NCI-H446 (cell line): Measurements from ENCODE around the gene CCDC102A.
"Not testable (repeated sequence)": the region's sequence is repeated elsewhere in the genome, so short reads cannot be mapped to it uniquely, and the experiment has no call there.

Experiments used
- DNase-seq, 2 experiments: peaks; one replicate each; lab custom pipeline; 2025; lab: John Stamatoyannopoulos, UW

Gene CCDC102A

GRCh38 chr16:57500578-57501111 lies 35.7 kb downstream of the CCDC102A start:
- no peak for DNase-seq

DNA sequence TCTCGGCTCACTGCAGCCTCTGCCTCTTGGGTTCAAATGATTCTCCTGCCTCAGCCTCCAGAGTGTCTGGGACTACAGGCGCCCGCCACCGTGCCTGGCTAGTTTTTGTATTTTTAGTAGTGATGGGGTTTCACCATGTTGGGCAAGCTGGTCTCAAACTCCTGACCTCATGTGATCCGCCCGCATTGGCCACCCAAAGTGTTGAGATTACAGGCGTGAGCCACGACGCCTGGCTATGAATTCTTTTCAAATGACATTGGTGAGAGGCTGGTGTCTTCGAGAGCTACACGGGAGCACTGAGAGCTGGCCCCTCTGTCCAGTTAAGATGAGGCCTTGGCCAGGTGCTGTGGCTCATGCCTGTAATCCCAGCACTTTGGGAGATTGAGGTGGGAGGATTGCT lies 36.4 kb downstream of the CCDC102A start:
- DNase-seq: not testable (repeated sequence)

DNA sequence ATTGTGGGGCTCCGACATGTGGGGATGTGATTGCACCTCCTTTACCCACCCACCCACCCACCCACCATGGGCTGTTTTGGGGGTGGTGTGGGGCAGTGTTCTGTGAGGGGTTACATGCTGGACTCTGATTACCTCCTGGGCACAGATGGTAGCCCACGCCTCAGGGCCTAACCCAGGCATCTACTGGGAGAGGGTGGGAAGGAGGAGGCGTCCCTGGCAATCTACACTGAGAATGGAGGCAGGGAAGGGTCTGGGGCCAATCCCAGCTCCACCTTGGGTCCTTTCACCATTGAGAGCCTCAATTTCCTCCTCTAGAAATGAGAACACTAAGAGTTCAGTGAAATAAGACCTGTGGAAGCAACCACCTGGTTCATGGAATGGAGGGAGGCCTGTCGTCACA lies 38.3 kb downstream of the CCDC102A start:
- no peak for DNase-seq

- no peak for DNase-seq
Measured at GRCh38 chr16:57497121-57497520, 39.2 kb downstream of the CCDC102A start.

GRCh38 chr16:57493767-57494166 lies 42.6 kb downstream of the CCDC102A start:
- no peak for DNase-seq

- no peak for DNase-seq
Measured at GRCh38 chr16:57489229-57489628, 47.1 kb downstream of the CCDC102A start.

GRCh38 chr16:57486858-57487834 lies 49.2 kb downstream of the CCDC102A start:
- no peak for DNase-seq

DNA sequence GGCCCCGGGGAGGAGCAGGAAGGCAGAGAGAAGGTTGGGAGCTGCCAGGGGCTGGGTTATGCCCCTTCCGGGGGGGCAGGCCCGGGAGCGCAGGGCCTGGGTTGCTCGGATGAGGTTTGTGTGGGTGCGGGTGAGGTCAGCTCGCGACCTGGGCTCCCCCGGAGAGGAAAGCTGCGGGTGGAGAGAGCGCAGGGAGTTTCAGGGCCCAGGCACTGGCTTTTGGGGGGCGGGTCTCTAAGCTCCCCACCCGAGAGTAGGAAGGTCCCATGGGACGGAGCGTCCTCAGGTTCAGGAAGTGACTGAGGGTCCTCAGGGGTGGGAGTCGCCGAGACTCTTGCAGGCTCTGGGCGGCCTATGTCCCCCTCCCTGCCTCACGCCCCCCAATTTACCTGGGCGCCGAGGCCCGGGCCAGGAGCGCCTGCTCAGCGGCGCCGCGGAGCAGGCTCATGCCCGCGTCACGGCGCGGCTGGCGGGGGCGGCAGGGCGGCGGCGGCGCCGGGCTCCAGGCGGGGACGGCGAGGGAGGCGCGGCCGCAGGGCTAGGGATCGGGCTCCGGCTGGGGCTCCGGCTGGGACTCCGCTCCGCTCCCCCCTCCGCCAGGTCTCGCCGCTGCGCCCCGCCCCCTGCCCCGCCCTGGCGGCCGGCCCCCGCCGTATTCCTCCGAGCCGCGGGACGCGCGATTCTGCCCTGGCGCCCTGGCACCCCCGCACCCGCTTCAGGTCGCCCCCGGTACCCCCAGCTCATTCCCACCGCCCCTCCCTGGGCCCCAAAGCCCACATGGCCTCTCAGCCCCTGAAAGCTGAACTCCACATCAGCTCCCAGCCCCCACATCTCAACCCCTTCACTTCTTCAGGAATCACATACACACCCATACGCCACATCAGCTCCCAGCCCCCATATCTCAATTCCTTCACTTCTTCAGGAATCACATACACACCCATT lies 50.2 kb downstream of the CCDC102A start, which contains the start of gene DOK4:
TSS of gene DOK4 (minus strand) at position 578 of the 942 bp plus-strand sequence. CDS start 6,986 bp downstream, outside the sequence.
- peak in 1 of 2 experiments; percentile 51 for DNase-seq

DNA sequence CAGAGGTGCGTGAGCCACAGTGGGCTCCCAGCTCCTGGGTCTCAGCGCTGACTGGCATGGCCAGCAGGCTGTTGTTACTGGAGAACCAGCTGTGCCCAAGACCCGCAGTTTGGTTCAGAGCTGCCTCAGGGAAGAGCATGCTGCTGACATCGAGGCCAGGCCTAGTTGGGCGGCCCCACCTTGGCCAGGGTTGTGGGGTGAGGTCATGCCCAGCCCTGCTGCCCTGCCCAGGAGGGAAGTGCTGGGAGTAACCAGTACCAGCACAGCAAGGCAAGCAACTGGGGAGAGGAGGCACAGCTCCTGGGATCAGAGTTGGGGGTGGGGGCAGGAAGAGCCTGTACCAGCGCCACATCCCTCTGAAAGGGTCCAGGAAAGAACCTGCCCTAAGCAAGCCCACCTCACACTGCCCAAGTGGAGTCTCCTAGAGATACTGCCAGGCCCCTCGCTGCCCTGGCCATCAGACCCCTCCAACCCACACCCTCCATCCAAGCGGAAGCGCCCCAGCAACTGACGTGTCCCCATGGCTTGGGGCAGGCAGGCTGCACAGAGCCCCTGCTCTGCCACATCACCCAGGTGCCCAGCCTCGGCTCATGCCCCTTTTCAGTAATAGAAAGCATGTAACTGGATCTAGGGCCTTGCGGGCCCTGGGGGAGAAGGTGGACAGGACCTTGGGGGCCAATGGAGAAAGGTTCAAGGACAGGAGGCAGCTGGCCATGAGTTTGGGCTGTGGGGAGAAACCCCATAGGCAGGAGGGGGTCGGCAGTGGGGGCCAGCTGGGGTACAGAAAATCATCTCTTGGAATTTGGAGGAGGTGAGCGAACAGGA lies 51.1 kb downstream of the CCDC102A start:
- no peak for DNase-seq

DNA sequence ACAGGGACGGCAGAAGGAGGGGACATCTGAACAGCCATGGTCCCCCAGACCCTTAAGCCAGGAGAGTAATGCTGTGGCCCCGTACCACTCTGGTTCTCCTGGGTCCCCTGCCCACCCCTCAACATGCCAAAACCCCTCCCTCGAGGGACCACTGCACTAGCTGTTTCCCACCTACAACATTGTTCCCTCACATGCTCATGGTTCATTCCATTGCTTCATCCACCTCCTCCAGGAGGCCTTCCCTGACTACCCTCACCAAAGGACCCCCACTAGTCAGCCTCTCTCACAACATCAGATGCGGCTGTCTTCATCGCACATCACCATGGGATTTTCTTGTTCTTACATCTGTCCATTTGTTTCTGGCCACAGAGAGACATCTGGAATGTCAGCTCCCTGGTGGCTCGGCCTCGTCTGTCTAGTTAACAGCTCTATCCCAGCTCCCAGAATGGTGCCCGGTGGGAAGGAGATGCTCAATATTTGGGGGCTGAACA lies 51.8 kb downstream of the CCDC102A start:
- no peak for DNase-seq

DNA sequence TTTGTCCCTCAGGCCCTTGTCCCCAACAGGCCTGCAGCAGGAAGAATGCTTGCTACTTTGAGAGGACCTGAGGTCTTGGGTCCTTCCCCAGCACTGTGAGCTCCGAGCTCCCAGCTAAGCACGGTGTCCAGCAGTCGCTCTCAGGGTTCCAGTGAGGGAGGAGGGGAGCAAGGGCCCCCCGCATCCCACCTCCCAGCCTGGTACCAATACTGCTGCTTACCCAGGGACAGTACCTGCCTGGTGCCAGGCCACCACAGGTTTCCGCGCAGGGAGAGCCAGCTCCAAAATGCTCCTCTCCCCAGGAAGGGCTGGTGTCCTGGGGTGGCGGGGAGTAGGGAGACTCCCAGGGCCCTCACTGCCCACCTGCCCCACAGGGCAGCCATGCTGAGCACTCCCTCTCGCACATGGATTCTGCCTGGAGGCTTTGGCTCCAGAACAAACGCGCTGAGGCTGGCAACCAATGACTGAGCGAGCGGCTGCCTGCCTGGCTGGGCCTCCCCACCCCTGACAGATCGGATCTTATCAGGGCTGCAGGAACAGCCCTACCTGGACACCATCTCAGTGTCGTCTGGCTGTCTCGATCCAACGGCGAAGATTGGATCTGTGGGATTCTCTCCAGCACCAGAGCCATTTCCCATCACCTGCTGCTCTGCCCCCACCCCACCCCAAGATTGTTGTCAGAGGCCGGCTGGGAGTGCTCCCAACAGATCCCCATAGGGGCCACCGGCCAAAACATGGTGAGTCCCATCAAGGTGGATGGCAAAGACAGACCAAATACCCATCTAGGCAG lies 52.5 kb downstream of the CCDC102A start:
- no peak for DNase-seq

- DNase-seq: no peak
Measured at GRCh38 chr16:57482845-57483545, 53.4 kb downstream of the CCDC102A start.

- DNase-seq: no peak
Measured at GRCh38 chr16:57481421-57481820, 55.0 kb downstream of the CCDC102A start.

DNA sequence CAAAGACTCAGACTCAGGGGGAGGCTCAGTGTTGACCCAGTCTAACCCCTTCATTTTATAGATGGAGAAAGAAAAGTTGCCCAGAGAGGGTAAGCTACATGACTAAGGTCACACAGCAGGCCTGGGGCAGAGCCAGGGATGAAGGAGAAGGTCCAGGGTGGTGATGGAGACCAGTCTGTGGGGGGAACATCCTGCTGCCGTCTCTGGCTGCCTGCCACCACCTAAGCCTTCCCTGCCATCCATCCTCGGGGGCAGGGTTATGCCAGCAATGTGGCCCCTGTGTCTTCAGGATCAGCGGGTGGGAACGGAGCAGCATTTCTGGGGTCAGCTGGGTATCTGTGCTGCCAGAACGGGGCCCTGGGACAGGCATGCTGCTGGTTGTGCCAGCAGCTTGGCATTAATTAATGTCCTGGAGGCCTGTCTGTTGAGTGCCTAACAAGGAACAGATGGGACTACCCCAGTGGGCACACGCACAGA lies 55.6 kb downstream of the CCDC102A start:
- DNase-seq: peak in 1 of 2 experiments; percentile 28

GRCh38 chr16:57479976-57480753 lies 56.2 kb downstream of the CCDC102A start:
- no peak for DNase-seq

GRCh38 chr16:57479205-57479975 lies 57.0 kb downstream of the CCDC102A start:
- DNase-seq: peak; percentile 7 to 50

- no peak for DNase-seq
Measured at GRCh38 chr16:57478396-57479204, 57.8 kb downstream of the CCDC102A start.
